ENCODE data around the gene ETS1.
A peak's percentile ranks its signal among the peaks of the same experiment; 100 is the strongest.

Gene ETS1

GRCh38 chr11:128533472-128533871 is 53.9 kb downstream of the ETS1 start:
- DNase-seq = no peak

DNA sequence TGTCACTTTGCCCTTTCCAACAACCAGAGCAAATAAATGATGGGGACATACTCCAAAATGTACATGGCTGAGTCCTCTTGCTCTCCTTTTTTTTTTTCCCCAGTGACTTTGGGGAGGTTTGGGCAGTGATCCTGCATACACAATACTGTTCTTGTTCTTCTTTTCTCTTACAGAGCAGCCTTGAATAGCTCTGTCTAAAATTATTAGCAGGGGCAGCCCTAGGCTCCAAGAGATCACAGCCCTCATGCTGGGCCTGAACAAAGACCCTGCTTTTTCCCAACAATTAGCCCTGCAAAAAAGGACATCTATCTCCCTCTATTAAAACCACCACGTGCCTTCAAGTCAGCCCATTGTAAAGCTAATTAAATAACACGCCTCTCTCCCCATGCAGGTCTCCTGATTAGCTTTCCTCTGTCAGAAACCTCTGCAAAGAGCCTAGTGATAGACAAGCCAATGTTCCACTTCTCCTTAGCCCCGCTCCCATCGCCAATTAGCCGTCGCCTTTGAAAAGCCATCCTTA is 54.7 kb downstream of the ETS1 start:
- DNase-seq = no peak

DNA sequence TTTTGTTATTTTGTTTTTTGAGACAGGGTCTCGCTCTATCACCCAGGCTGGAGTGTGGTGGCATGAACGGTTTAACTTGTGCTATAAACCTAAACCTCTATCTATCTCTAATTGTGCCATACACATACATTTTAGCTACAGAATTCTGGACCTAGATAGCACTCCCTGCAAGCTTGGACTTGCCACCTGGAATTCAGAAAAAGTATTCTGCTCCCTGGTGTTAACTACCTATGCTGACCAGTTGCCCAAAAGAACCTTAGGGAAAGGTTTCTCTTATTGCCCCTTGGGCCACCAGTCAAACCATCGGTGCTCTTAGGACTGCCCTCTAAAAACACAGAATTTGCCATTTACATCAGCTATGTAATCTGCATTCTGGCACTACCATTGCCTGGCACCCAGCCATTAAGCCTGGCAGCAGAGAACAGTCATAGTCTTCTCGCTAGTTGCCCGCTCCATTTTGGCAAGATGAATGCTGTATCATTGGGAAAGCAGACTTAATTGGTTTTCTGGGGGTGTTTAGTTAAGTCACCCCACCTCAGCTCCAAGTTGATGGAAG is 55.3 kb downstream of the ETS1 start:
- DNase-seq = no peak

DNA sequence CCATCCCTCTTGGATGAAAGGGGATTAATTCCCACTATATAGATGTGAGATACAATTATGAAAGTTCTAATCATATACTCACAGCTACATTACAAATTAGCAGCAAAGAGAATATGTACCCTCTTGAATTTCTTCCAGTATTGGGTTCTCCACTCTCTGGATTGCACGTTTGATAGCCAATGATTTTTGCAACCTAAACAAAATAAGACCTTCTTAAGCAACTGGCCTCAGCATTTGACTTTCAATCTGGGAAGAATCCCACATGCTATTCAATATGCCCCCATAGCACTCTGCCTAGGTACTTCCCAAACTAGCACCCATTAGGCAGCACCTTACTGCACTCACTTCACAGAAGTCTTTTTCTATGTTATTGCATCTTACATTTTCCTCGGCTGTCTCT is 55.8 kb downstream of the ETS1 start:
- no peak for DNase-seq

- no peak for DNase-seq
Measured at GRCh38 chr11:128530118-128531074, 57.0 kb downstream of the ETS1 start.

DNA sequence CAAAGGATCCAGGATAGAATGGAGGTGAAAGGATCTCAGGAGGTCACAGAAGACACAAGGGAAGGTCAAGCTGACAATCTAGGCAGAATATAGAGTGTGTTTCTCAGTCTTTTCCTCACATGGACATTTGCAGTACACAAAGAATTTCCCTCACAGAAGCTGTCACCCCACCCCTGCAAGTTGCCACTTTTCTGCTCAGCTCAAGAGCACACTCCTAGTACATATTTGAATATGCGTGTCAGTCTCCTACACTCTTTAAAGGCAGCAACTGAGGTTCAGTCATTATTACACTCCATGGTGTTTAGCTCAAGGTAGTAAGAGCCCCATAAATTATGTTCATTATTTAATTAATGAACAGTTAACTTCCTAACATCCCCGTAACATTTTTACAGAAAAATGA is 59.1 kb downstream of the ETS1 start:
- no peak for DNase-seq

DNA sequence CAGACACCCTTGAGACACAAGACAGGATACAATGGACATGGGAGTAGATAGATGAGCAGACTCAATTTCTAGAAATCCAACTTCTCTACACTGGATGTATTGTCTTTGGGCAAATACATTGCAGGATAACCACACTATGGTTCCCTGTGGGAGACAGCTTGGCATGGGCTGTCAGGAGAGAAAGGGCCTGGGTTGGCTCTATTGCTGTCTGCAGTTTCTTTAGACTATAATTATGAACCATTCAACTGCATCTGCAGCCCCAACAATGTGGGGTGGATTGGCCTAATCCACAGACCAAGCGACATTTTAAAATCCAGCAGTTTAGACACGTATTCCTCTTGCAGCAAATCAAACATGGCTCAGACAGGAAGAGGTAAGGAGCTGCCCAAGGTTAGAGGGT is 60.3 kb downstream of the ETS1 start:
- no peak for DNase-seq

- DNase-seq = peak in 2 of 5 donors; percentile 24 to 91
Measured at GRCh38 chr11:128525411-128526243, 61.7 kb downstream of the ETS1 start.

- DNase-seq = no peak
Measured at GRCh38 chr11:128524172-128524571, 63.2 kb downstream of the ETS1 start.

DNA sequence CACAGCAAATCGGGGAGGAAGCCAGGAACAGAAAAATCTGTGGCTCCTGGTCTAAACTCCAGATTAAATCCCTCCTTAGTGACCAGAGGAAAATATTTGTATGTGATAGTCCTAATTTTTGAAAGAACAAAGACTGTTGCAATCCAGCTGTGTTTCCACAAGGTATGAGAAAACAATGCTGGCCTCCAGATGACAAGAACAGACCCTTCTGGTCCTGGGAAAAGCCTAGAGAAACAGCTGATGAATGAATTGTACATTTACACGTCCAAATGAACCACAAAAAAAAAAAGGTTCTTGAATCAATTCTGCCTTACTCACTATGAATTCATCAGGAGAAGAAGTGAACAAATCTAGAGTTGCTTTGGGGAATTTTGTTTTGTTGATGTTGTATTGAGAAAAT is 63.7 kb downstream of the ETS1 start:
- DNase-seq = no peak

- peak in 4 of 5 donors; percentile 43 to 69 (median 54) for DNase-seq
Measured at GRCh38 chr11:128522943-128523518, 64.3 kb downstream of the ETS1 start.

- peak; percentile 73 to 95 (median 83) for DNase-seq
Measured at GRCh38 chr11:128522055-128522942, 65.1 kb downstream of the ETS1 start.

- DNase-seq = no peak
Measured at GRCh38 chr11:128521682-128522054, 65.7 kb downstream of the ETS1 start.

GRCh38 chr11:128520888-128521681 is 66.3 kb downstream of the ETS1 start:
- DNase-seq = no peak

GRCh38 chr11:128520206-128520887 is 67.0 kb downstream of the ETS1 start:
- no peak for DNase-seq

GRCh38 chr11:128519338-128519737 is 68.0 kb downstream of the ETS1 start:
- no peak for DNase-seq

DNA sequence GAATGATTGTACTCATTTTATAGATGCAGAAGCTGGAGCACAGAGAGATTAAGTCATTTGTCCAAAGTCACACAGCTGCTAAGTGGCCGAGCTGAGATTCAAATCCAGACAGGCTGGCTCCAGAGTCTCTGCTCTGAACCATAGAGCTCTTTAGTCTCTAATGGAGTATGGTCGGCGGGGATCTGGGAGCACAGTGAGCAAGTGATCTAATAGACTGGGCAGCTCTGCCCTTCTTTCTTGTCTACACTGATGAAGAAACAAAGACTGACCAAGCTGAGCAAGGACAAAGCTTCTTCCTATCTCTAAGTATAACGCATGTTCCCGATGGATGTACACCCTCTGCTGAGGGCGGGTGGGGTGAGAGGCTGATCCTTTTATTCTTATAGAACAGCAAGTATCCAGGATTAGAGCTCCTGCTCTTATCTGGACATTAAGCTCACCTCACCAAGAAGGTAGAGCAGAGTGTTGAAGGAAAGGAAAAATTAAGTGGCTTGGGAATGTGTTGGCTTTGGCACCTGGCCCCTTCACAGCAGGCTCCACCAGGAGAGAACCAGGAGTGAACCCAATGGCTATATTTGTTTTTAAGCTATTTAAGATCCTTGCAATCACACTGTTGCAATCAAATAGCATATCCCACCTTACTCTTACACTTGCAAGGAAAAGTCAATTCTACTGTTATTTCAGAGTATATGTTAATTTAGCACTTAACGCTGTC is 68.7 kb downstream of the ETS1 start:
- DNase-seq = no peak

- DNase-seq = no peak
Measured at GRCh38 chr11:128517451-128518230, 69.7 kb downstream of the ETS1 start.

DNA sequence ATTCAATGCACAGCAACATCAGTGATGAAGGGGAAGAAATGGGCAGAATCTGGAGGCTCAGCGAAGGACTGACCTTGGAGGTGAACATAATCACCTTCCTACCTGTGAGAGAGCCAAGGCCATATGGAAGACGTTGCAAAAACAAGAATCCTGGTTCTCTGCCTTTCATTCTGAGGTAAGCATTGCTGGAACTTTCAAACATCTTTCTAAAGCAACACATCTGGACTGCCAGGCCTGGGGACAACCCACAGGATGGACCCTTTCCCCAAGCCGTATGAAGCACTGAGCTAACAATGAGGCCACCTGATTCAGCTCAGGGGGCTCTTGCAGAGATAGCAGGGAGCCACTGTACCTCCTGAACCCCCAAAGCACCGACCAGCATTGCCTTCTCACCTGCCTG is 70.5 kb downstream of the ETS1 start:
- DNase-seq = no peak

Measured in T-helper 1 cell (primary cell).